Measurements from ENCODE around the gene TOM1L2.

TOM1L2 gene

GRCh38 chr17:17898673-17899072 is 73.5 kb downstream of the TOM1L2 start:
- Histone ChIP-seq H3K4me1 (ENCODE audit: control insufficient read depth, low read depth, low read length) (no peaks in the 10 kb centered on the region), H3K18ac (ENCODE audit: low read length) (no peak overlapping the region), H2AK5ac (ENCODE audit: low read length) (no peak overlapping the region), H2BK5ac (ENCODE audit: low read length) (no peak overlapping the region), H3K4me2 (ENCODE audit: low read length) (no peak overlapping the region), H4K5ac (ENCODE audit: low read length) (no peak overlapping the region), H3K27ac (ENCODE audit: low read depth, low read length) (no peak overlapping the region), H3K36me3 (ENCODE audit: control insufficient read depth, insufficient read depth, low read length) (no peaks in the 10 kb centered on the region), H3K79me2 (ENCODE audit: control insufficient read depth, insufficient read depth, low read length) (no peaks in the 10 kb centered on the region), H3K56ac (ENCODE audit: low read length) (no peak overlapping the region), H3K4ac (ENCODE audit: low read depth, low read length) (no peak overlapping the region), H3K9ac (ENCODE audit: low read length) (no peak overlapping the region), H3K23ac (ENCODE audit: low read length) (no peak overlapping the region), H3K79me1 (ENCODE audit: low read length) (no peaks in the 10 kb centered on the region), H2BK120ac (ENCODE audit: low read depth, low read length) (no peak overlapping the region), H3K4me3 (ENCODE audit: low read length) (no peak overlapping the region), H3K27me3 (ENCODE audit: insufficient read depth, low read length, poor library complexity) (no peaks in the 10 kb centered on the region), H2BK15ac (replicated peaks; ENCODE audit: low read depth) (no peak overlapping the region), H4K8ac (ENCODE audit: low read depth, low read length) (no peak overlapping the region)
- no CpG with 5 or more reads among the region's 2 CpGs for WGBS (ENCODE audit: extremely low coverage, insufficient coverage, low lambda C conversion rate)
- DNase-seq = no peak

- Histone ChIP-seq H2BK120ac (ENCODE audit: low read depth, low read length) (no peak overlapping the region), H3K36me3 (ENCODE audit: control insufficient read depth, insufficient read depth, low read length) (no peaks in the 10 kb centered on the region), H3K4me2 (ENCODE audit: low read length) (no peak overlapping the region), H2AK5ac (ENCODE audit: low read length) (no peak overlapping the region), H4K8ac (ENCODE audit: low read depth, low read length) (no peak overlapping the region), H3K79me2 (ENCODE audit: control insufficient read depth, insufficient read depth, low read length) (no peaks in the 10 kb centered on the region), H4K5ac (ENCODE audit: low read length) (no peak overlapping the region), H2BK15ac (replicated peaks; ENCODE audit: low read depth) (no peak overlapping the region), H3K56ac (ENCODE audit: low read length) (no peak overlapping the region), H3K4me1 (ENCODE audit: control insufficient read depth, low read depth, low read length) (no peaks in the 10 kb centered on the region), H3K27ac (ENCODE audit: low read depth, low read length) (no peak overlapping the region), H3K4ac (ENCODE audit: low read depth, low read length) (no peak overlapping the region), H3K4me3 (ENCODE audit: low read length) (no peak overlapping the region), H3K79me1 (ENCODE audit: low read length) (no peaks in the 10 kb centered on the region), H3K27me3 (ENCODE audit: insufficient read depth, low read length, poor library complexity) (no peaks in the 10 kb centered on the region), H3K9ac (ENCODE audit: low read length) (no peak overlapping the region), H3K23ac (ENCODE audit: low read length) (no peak overlapping the region), H3K18ac (ENCODE audit: low read length) (no peak overlapping the region), H2BK5ac (ENCODE audit: low read length) (no peak overlapping the region)
- WGBS (ENCODE audit: extremely low coverage, insufficient coverage, low lambda C conversion rate) = no CpG with 5 or more reads among the region's 2 CpGs
- no peak for DNase-seq
Observed at GRCh38 chr17:17897442-17897841, 74.8 kb downstream of the TOM1L2 start.

- H2BK120ac ChIP-seq (ENCODE audit: low read depth, low read length) = no peak overlapping the region
- H3K4me2 ChIP-seq (ENCODE audit: low read length) = no peak overlapping the region
- no peaks in the 10 kb centered on the region for H3K36me3 ChIP-seq (ENCODE audit: control insufficient read depth, insufficient read depth, low read length)
- no peak for DNase-seq
- no peaks in the 10 kb centered on the region for H3K27me3 ChIP-seq (ENCODE audit: insufficient read depth, low read length, poor library complexity)
- H3K79me1 ChIP-seq (ENCODE audit: low read length) = no peaks in the 10 kb centered on the region
- H3K9ac ChIP-seq (ENCODE audit: low read length) = no peak overlapping the region
- H2BK15ac ChIP-seq (replicated peaks; ENCODE audit: low read depth) = no peak overlapping the region
- no peak overlapping the region for H3K27ac ChIP-seq (ENCODE audit: low read depth, low read length)
- H3K4me3 ChIP-seq (ENCODE audit: low read length) = no peak overlapping the region
- no peak overlapping the region for H2AK5ac ChIP-seq (ENCODE audit: low read length)
- no peak overlapping the region for H3K23ac ChIP-seq (ENCODE audit: low read length)
- H4K5ac ChIP-seq (ENCODE audit: low read length) = no peak overlapping the region
- H3K18ac ChIP-seq (ENCODE audit: low read length) = no peak overlapping the region
- no peaks in the 10 kb centered on the region for H3K79me2 ChIP-seq (ENCODE audit: control insufficient read depth, insufficient read depth, low read length)
- no peak overlapping the region for H3K56ac ChIP-seq (ENCODE audit: low read length)
- H2BK5ac ChIP-seq (ENCODE audit: low read length) = no peak overlapping the region
- no peak overlapping the region for H3K4ac ChIP-seq (ENCODE audit: low read depth, low read length)
- no peaks in the 10 kb centered on the region for H3K4me1 ChIP-seq (ENCODE audit: control insufficient read depth, low read depth, low read length)
- no CpG with 5 or more reads among the region's 8 CpGs for WGBS (ENCODE audit: extremely low coverage, insufficient coverage, low lambda C conversion rate)
- no peak overlapping the region for H4K8ac ChIP-seq (ENCODE audit: low read depth, low read length)
Observed at GRCh38 chr17:17896746-17897145, 75.5 kb downstream of the TOM1L2 start.

DNA sequence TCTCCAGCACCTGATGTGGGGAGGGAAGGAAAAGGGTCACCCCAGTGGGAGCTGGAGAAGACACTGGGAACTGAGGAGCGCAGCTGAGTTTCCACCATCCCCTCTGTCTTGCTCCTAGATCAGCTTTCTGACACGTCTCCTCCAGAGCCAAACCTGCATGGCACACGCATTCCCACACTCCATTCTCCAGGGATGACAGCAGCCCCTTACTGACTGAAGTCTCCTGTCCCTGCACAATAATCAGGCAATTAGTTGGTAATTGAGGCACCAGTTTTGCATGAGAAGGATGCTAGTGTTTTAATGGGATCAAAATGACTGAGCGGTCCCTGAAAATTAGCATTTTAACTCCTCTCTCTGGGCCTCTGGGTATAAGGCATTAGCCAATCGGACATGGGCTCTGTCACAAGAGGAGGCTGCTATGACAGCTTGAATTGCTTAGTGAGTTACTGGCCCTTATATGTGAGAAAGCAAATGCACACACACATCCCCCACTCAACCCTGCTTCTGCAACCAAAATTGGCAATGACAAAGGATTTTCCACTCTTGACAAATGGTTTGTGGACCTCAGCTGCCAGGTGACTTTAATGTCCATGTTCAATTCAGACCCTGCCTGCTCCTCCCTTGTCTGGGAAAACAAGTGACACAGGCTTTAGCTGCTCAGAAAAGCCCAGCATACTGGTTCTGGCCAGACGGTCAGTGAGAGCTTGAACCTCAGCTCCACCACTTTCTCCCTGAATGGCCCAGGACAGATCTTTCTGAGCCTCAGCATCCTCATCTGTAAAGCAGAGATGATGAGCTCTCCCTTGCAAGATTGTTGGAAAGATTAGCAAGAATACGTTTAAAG is 78.2 kb downstream of the TOM1L2 start:
- no peak overlapping the region for H3K23ac ChIP-seq (ENCODE audit: low read length)
- no peak overlapping the region for H3K18ac ChIP-seq (ENCODE audit: low read length)
- no peaks in the 10 kb centered on the region for H3K79me1 ChIP-seq (ENCODE audit: low read length)
- peaks cover 3% of the 10 kb centered on the region for H3K4me1 ChIP-seq (ENCODE audit: control insufficient read depth, low read depth, low read length)
- H3K27ac ChIP-seq (ENCODE audit: low read depth, low read length) = no peak overlapping the region
- DNase-seq = no peak
- no peaks in the 10 kb centered on the region for H3K27me3 ChIP-seq (ENCODE audit: insufficient read depth, low read length, poor library complexity)
- H3K4me3 ChIP-seq (ENCODE audit: low read length) = no peak overlapping the region
- no peak overlapping the region for H3K9ac ChIP-seq (ENCODE audit: low read length)
- H2AK5ac ChIP-seq (ENCODE audit: low read length) = no peak overlapping the region
- no peak overlapping the region for H4K5ac ChIP-seq (ENCODE audit: low read length)
- H4K8ac ChIP-seq (ENCODE audit: low read depth, low read length) = no peak overlapping the region
- no CpG with 5 or more reads among the region's 7 CpGs for WGBS (ENCODE audit: extremely low coverage, insufficient coverage, low lambda C conversion rate)
- H3K56ac ChIP-seq (ENCODE audit: low read length) = no peak overlapping the region
- no peak overlapping the region for H2BK5ac ChIP-seq (ENCODE audit: low read length)
- H3K79me2 ChIP-seq (ENCODE audit: control insufficient read depth, insufficient read depth, low read length) = no peaks in the 10 kb centered on the region
- no peak overlapping the region for H3K4me2 ChIP-seq (ENCODE audit: low read length)
- no peak overlapping the region for H3K4ac ChIP-seq (ENCODE audit: low read depth, low read length)
- no peak overlapping the region for H2BK15ac ChIP-seq (replicated peaks; ENCODE audit: low read depth)
- no peaks in the 10 kb centered on the region for H3K36me3 ChIP-seq (ENCODE audit: control insufficient read depth, insufficient read depth, low read length)
- H2BK120ac ChIP-seq (ENCODE audit: low read depth, low read length) = no peak overlapping the region

DNA sequence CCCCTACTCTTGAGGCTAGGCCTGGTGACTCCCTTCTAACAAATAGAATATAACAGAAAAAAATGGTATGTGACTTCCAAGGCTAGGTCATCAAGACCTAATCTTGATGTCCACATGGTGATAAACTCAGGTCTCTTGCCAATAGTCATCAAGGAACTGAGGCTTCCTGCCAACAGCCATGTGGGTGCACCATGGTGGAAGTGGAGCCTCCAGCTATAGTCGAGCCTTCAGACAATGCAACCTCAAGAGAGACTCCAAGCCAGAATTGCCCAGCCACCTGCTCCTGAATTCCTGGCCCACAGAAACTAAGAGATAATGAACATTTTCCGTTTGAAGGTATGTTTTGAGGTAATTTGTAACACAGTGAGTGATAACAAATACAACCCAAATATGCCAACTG is 79.5 kb downstream of the TOM1L2 start:
- WGBS (ENCODE audit: extremely low coverage, insufficient coverage, low lambda C conversion rate) = no CpG with 5 or more reads among the region's 2 CpGs
- H3K27me3 ChIP-seq (ENCODE audit: insufficient read depth, low read length, poor library complexity) = no peaks in the 10 kb centered on the region
- no peaks in the 10 kb centered on the region for H3K36me3 ChIP-seq (ENCODE audit: control insufficient read depth, insufficient read depth, low read length)
- H3K9ac ChIP-seq (ENCODE audit: low read length) = no peak overlapping the region
- no peak overlapping the region for H2BK15ac ChIP-seq (replicated peaks; ENCODE audit: low read depth)
- H3K4me2 ChIP-seq (ENCODE audit: low read length) = no peak overlapping the region
- H3K27ac ChIP-seq (ENCODE audit: low read depth, low read length) = no peak overlapping the region
- no peaks in the 10 kb centered on the region for H3K79me2 ChIP-seq (ENCODE audit: control insufficient read depth, insufficient read depth, low read length)
- no peak overlapping the region for H3K4me3 ChIP-seq (ENCODE audit: low read length)
- H2BK120ac ChIP-seq (ENCODE audit: low read depth, low read length) = no peak overlapping the region
- H3K4ac ChIP-seq (ENCODE audit: low read depth, low read length) = no peak overlapping the region
- no peak overlapping the region for H3K56ac ChIP-seq (ENCODE audit: low read length)
- H3K79me1 ChIP-seq (ENCODE audit: low read length) = no peaks in the 10 kb centered on the region
- no peak overlapping the region for H2AK5ac ChIP-seq (ENCODE audit: low read length)
- no peak overlapping the region for H3K18ac ChIP-seq (ENCODE audit: low read length)
- no peak overlapping the region for H4K5ac ChIP-seq (ENCODE audit: low read length)
- H3K23ac ChIP-seq (ENCODE audit: low read length) = no peak overlapping the region
- H4K8ac ChIP-seq (ENCODE audit: low read depth, low read length) = no peak overlapping the region
- H2BK5ac ChIP-seq (ENCODE audit: low read length) = no peak overlapping the region
- H3K4me1 ChIP-seq (ENCODE audit: control insufficient read depth, low read depth, low read length) = peaks cover 3% of the 10 kb centered on the region
- DNase-seq = no peak

GRCh38 chr17:17892009-17892408 is 80.2 kb downstream of the TOM1L2 start:
- Histone ChIP-seq H2BK15ac (replicated peaks; ENCODE audit: low read depth) (no peak overlapping the region), H2BK120ac (ENCODE audit: low read depth, low read length) (no peak overlapping the region), H3K4me3 (ENCODE audit: low read length) (no peak overlapping the region), H3K23ac (ENCODE audit: low read length) (no peak overlapping the region), H4K8ac (ENCODE audit: low read depth, low read length) (no peak overlapping the region), H3K9ac (ENCODE audit: low read length) (no peak overlapping the region), H2AK5ac (ENCODE audit: low read length) (no peak overlapping the region), H2BK5ac (ENCODE audit: low read length) (no peak overlapping the region), H3K4ac (ENCODE audit: low read depth, low read length) (no peak overlapping the region), H3K18ac (ENCODE audit: low read length) (no peak overlapping the region), H4K5ac (ENCODE audit: low read length) (no peak overlapping the region), H3K79me2 (ENCODE audit: control insufficient read depth, insufficient read depth, low read length) (no peaks in the 10 kb centered on the region), H3K27me3 (ENCODE audit: insufficient read depth, low read length, poor library complexity) (no peaks in the 10 kb centered on the region), H3K79me1 (ENCODE audit: low read length) (no peaks in the 10 kb centered on the region), H3K4me1 (ENCODE audit: control insufficient read depth, low read depth, low read length) (peaks cover 3% of the 10 kb centered on the region), H3K36me3 (ENCODE audit: control insufficient read depth, insufficient read depth, low read length) (no peaks in the 10 kb centered on the region), H3K4me2 (ENCODE audit: low read length) (no peak overlapping the region), H3K56ac (ENCODE audit: low read length) (no peak overlapping the region), H3K27ac (ENCODE audit: low read depth, low read length) (no peak overlapping the region)
- no peak for DNase-seq
- no CpG with 5 or more reads among the region's 6 CpGs for WGBS (ENCODE audit: extremely low coverage, insufficient coverage, low lambda C conversion rate)
